ENCODE measurements around the gene SASH1. TPM values are rescaled to one million over a fixed set of nuclear protein-coding genes. Genes with fewer than 3 reads are reported as not detected.

The SASH1 gene
- total RNA-seq, 1 donor from 2014 or later, result 10.2 TPM

DNA sequence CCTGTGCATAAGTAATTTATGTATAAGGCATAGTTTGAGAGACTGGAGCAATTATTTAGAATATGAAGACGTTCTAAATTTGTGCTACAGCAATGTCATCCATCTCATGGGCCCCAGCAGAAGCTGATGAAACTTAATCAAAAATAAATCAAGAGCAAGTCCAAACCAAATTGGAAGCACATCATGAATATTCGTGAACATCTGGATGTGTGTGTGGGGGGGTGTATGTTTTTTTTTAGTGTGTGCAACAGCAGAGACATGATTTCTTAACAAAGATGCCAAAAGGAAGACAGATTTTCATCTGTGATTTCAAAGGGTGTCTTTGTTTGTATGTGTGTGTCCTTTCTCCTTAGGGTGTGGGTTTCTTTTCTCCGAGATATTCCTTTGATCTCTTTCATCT is 58.9 kb downstream of the SASH1 start:
- no peaks in the 10 kb centered on the region for H3K9me3 ChIP-seq (ENCODE audit: low read depth)
- no peak overlapping the region for H3K4me2 ChIP-seq
- no peaks in the 10 kb centered on the region for H3K79me2 ChIP-seq (ENCODE audit: low read depth)
- Mint-ChIP-seq H3K36me3 (peaks cover 12% of the 10 kb centered on the region), H3K27me3 (ENCODE audit: insufficient read depth, low read depth) (peaks cover 3% of the 10 kb centered on the region), H3K9me3 (no peaks in the 10 kb centered on the region), H3K27ac (peak overlapping the region; percentile 68), H3K4me1 (peaks cover 17% of the 10 kb centered on the region), H3K4me3 (no peak overlapping the region)
- TF ChIP-seq EZH2phosphoT487 (IDR thresholded peaks at IDR 0.05) (no peak), EZH2 (IDR thresholded peaks at IDR 0.05) (no peak), CTCF (IDR thresholded peaks at IDR 0.05) (no peak)
- H3K4me1 ChIP-seq, result peaks cover 17% of the 10 kb centered on the region
- no peak overlapping the region for H3K27ac ChIP-seq
- no peak overlapping the region for H2AFZ ChIP-seq (replicated peaks)
- no peaks in the 10 kb centered on the region for H3F3A ChIP-seq (ENCODE audit: low read depth)
- H4K20me1 ChIP-seq (ENCODE audit: low read depth), result no peaks in the 10 kb centered on the region
- no peak for DNase-seq (ENCODE audit: low spot score)
- H3K4me3 ChIP-seq, result no peak overlapping the region
- no peaks in the 10 kb centered on the region for H3K27me3 ChIP-seq
- H3K36me3 ChIP-seq, result no peaks in the 10 kb centered on the region
- no peak overlapping the region for H3K9ac ChIP-seq

DNA sequence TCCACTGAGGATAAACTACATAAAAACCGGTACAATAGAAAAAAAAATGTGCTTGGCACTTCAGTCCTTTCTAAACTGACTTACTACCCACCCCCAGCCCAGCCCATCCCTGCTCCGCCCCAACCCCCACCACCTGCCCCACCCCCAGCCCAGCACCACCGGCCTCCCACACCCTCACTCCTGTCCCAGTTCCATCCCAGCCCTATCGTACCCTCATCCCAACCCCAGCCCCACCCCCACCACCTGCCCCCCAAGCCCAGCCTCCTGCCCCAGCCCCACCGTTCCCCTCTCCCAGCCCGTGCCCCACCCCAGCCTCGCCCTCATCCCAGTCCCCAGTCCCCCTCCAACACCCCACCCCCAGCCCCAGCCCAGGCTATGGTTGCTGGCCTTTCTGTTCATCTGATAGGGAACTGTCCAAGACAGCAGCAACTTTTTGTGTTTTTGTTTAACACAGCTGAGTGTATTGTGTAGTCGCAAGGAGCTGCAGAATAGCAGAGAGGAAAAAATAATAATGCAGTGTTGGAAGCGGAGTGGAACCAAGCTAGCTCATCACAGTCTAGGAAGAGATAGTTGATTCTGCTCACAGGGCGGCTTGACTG is 61.9 kb downstream of the SASH1 start:
- H3K27ac Mint-ChIP-seq, result no peak overlapping the region
- H3K9me3 Mint-ChIP-seq, result peaks cover 2% of the 10 kb centered on the region
- no peak overlapping the region for H3K4me3 ChIP-seq
- H3F3A ChIP-seq (ENCODE audit: low read depth), result peaks cover 4% of the 10 kb centered on the region
- H3K9ac ChIP-seq, result no peak overlapping the region
- H3K9me3 ChIP-seq (ENCODE audit: low read depth), result no peaks in the 10 kb centered on the region
- peak; percentile 16 for DNase-seq (ENCODE audit: low spot score)
- H3K36me3 ChIP-seq, result no peaks in the 10 kb centered on the region
- H3K36me3 Mint-ChIP-seq, result peaks cover 11% of the 10 kb centered on the region
- no peak overlapping the region for H2AFZ ChIP-seq (replicated peaks)
- TF ChIP-seq EZH2 (IDR thresholded peaks at IDR 0.05), result no peak
- no peak overlapping the region for H3K4me3 Mint-ChIP-seq
- H3K79me2 ChIP-seq (ENCODE audit: low read depth), result no peaks in the 10 kb centered on the region
- H3K27ac ChIP-seq, result no peak overlapping the region
- peaks cover 14% of the 10 kb centered on the region for H3K4me1 Mint-ChIP-seq
- H3K27me3 Mint-ChIP-seq (ENCODE audit: insufficient read depth, low read depth), result peaks cover 3% of the 10 kb centered on the region
- H3K27me3 ChIP-seq, result no peaks in the 10 kb centered on the region
- H4K20me1 ChIP-seq (ENCODE audit: low read depth), result no peaks in the 10 kb centered on the region
- no peak overlapping the region for H3K4me2 ChIP-seq
- peaks cover 17% of the 10 kb centered on the region for H3K4me1 ChIP-seq

- Mint-ChIP-seq H3K4me1 (peaks cover 14% of the 10 kb centered on the region), H3K9me3 (peaks cover 2% of the 10 kb centered on the region), H3K27me3 (ENCODE audit: insufficient read depth, low read depth) (no peaks in the 10 kb centered on the region), H3K27ac (no peak overlapping the region), H3K36me3 (peaks cover 11% of the 10 kb centered on the region), H3K4me3 (no peak overlapping the region)
- H3K9me3 ChIP-seq (ENCODE audit: low read depth), result no peaks in the 10 kb centered on the region
- H3K4me2 ChIP-seq, result no peak overlapping the region
- no peak overlapping the region for H3K9ac ChIP-seq
- H3K79me2 ChIP-seq (ENCODE audit: low read depth), result no peaks in the 10 kb centered on the region
- DNase-seq (ENCODE audit: low spot score), result no peak
- no peaks in the 10 kb centered on the region for H4K20me1 ChIP-seq (ENCODE audit: low read depth)
- no peaks in the 10 kb centered on the region for H3K27me3 ChIP-seq
- peaks cover 8% of the 10 kb centered on the region for H3K4me1 ChIP-seq
- TF ChIP-seq CTCF (IDR thresholded peaks at IDR 0.05) (no peak), EZH2 (IDR thresholded peaks at IDR 0.05) (no peak), EZH2phosphoT487 (IDR thresholded peaks at IDR 0.05) (no peak)
- no peaks in the 10 kb centered on the region for H3K36me3 ChIP-seq
- no peak overlapping the region for H2AFZ ChIP-seq (replicated peaks)
- no peak overlapping the region for H3K27ac ChIP-seq
- H3K4me3 ChIP-seq, result no peak overlapping the region
- peaks cover 4% of the 10 kb centered on the region for H3F3A ChIP-seq (ENCODE audit: low read depth)
Measured at GRCh38 chr6:148405894-148406293, 63.3 kb downstream of the SASH1 start.

DNA sequence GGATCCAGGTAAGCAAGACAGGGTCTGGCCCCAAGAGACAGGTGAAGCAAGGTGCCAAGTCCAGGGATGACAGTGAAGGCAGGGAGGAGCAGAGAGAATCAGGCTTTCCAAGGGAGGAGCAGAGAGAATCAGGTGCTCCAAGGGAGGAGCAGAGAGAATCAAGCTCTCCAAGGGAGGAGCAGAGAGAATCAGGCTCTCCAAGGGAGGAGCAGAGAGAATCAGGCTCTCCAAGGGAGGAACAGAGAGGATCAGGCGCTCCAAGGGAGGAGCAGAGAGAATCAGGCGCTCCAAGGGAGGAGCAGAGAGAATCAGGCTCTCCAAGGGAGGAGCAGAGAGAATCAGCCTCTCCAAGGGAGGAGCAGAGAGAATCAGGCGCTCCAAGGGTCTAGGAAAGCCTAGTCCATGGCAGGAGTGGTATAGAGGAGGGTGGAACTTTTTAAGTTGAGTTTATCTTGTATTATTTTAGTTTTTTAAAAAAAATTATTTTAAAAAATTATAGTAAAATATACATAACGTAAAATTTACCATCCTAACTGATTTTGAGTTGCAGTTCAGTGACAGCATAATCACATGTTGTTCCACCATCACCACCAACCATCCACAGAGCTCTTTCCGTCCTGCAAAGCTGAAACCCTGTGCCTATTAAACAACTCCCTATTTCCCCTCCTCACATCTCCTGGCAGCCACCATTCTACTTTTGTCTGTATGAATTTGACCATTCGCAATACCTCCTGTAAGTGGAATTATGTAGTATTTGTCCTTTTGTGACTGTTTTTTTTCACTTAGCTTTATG is 64.1 kb downstream of the SASH1 start:
- no peak overlapping the region for H3K4me3 Mint-ChIP-seq
- Histone ChIP-seq H2AFZ (replicated peaks) (no peak overlapping the region), H4K20me1 (ENCODE audit: low read depth) (no peaks in the 10 kb centered on the region), H3K9ac (no peak overlapping the region), H3F3A (ENCODE audit: low read depth) (peaks cover 4% of the 10 kb centered on the region), H3K4me2 (no peak overlapping the region), H3K27ac (no peak overlapping the region), H3K27me3 (no peaks in the 10 kb centered on the region), H3K79me2 (ENCODE audit: low read depth) (no peaks in the 10 kb centered on the region), H3K4me3 (no peak overlapping the region), H3K4me1 (peaks cover 7% of the 10 kb centered on the region), H3K36me3 (no peaks in the 10 kb centered on the region), H3K9me3 (ENCODE audit: low read depth) (no peaks in the 10 kb centered on the region)
- H3K36me3 Mint-ChIP-seq, result peaks cover 9% of the 10 kb centered on the region
- peaks cover 8% of the 10 kb centered on the region for H3K4me1 Mint-ChIP-seq
- DNase-seq (ENCODE audit: low spot score), result no peak
- no peak for TF ChIP-seq EZH2phosphoT487 (IDR thresholded peaks at IDR 0.05)
- no peak for TF ChIP-seq EZH2 (IDR thresholded peaks at IDR 0.05)
- no peak for TF ChIP-seq CTCF (IDR thresholded peaks at IDR 0.05)
- H3K27me3 Mint-ChIP-seq (ENCODE audit: insufficient read depth, low read depth), result no peaks in the 10 kb centered on the region
- peaks cover 2% of the 10 kb centered on the region for H3K9me3 Mint-ChIP-seq
- H3K27ac Mint-ChIP-seq, result no peak overlapping the region
